ENCODE data around the gene LMO7. TPM values are rescaled to one million over a fixed set of nuclear protein-coding genes. Genes with fewer than 3 reads are reported as not detected.
"Not testable (repeated sequence)": the region's sequence is repeated elsewhere in the genome, so short reads cannot be mapped to it uniquely, and the experiment has no call there.

The LMO7 gene
- polyA plus RNA-seq, 1 experiment: 149 TPM

DNA sequence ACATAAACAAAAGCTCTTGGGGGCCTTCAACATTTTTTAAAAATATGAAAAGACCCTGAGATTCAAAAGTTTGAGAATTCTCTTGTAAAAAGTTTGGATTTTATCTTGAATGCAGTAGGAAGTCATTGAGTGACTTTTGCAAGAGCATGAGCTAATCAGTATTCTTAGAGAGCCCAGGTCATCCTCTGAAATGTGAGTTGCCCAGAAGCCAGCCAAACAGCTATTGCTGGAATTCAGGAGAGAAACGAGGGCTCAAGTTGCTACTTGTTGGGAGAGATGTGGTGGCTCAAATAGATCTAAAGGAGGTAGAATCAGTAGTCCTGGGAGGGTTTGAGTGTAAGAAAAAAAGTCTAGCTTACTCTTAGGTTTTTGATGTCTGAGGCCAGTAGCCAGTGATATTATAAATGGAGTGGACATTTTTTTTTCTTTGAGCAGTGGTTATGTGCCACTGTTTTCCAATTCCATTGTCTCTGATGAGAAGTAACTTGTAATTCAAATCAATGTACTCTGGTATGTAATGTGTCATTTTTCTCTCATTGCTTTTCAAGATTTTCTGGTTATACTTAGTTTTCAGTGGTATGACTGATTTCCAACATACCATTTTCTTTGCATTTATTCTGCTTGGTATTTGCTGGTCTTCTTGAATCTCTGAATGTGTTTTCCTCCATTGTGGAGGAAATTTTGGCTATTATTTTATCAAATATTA lies 30.7 kb downstream of the LMO7 start:
- TF ChIP-seq, protein P1, sequence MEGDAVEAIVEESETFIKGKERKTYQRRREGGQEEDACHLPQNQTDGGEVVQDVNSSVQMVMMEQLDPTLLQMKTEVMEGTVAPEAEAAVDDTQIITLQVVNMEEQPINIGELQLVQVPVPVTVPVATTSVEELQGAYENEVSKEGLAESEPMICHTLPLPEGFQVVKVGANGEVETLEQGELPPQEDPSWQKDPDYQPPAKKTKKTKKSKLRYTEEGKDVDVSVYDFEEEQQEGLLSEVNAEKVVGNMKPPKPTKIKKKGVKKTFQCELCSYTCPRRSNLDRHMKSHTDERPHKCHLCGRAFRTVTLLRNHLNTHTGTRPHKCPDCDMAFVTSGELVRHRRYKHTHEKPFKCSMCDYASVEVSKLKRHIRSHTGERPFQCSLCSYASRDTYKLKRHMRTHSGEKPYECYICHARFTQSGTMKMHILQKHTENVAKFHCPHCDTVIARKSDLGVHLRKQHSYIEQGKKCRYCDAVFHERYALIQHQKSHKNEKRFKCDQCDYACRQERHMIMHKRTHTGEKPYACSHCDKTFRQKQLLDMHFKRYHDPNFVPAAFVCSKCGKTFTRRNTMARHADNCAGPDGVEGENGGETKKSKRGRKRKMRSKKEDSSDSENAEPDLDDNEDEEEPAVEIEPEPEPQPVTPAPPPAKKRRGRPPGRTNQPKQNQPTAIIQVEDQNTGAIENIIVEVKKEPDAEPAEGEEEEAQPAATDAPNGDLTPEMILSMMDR (IDR thresholded peaks at IDR 0.05; ENCODE audit: insufficient read depth, low read depth, low read length): no peak
- DNase-seq (ENCODE audit: low read depth): no peak
- Histone ChIP-seq H3K4me3 (ENCODE audit: low read depth, low read length) (no peak overlapping the region), H3K36me3 (ENCODE audit: control insufficient read depth, insufficient read depth, low read length) (no peaks in the 10 kb centered on the region; the same call in 1 of the 2 replicates), H3K27me3 (ENCODE audit: control insufficient read depth, insufficient read depth, low read length) (no peaks in the 10 kb centered on the region)
- ChIA-PET CTCF (interaction anchor here (0.6 to 1.0 kb wide), 2 partner anchors 17 to 21 kb away, joined by 4 to 6 read pairs; no protein-coding TSS in a partner anchor), POLR2A (interaction anchor here (0.5 kb wide), 1 partner anchor 1717 kb away, joined by 4 read pairs; no protein-coding TSS in a partner anchor)

DNA sequence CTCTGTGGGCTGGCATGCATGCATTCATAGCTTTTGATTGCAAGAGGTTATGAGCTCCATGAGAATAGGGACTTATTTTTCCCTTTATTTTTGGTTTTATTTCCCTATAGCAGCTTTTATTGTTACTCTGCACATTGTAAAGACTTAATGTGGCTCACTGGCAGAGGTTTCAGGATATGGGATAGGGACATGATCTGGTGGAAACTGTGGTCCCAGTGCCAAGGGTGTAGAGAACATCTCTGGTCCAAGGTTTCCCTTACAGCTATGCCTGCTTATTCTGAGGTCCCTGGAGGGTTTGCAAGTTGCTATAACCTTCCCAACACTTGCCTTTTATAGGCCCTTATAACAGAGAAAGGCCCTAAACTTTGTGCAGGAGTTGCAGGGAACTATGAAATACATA lies 33.6 kb downstream of the LMO7 start:
- POLR2A ChIA-PET: no interaction called here
- Histone ChIP-seq H3K27me3 (ENCODE audit: control insufficient read depth, insufficient read depth, low read length) (no peaks in the 10 kb centered on the region), H3K4me3 (ENCODE audit: low read depth, low read length) (no peak overlapping the region), H3K36me3 (ENCODE audit: control insufficient read depth, insufficient read depth, low read length) (peaks cover 1% of the 10 kb centered on the region)
- CTCF ChIA-PET: interaction anchor here (1.8 to 1.9 kb wide), 2 partner anchors 15 to 200 kb away, joined by 4 read pairs; no protein-coding TSS in a partner anchor
- TF ChIP-seq, protein P1 (IDR thresholded peaks at IDR 0.05; ENCODE audit: insufficient read depth, low read depth, low read length): no peak
- no peak for DNase-seq (ENCODE audit: low read depth)

DNA sequence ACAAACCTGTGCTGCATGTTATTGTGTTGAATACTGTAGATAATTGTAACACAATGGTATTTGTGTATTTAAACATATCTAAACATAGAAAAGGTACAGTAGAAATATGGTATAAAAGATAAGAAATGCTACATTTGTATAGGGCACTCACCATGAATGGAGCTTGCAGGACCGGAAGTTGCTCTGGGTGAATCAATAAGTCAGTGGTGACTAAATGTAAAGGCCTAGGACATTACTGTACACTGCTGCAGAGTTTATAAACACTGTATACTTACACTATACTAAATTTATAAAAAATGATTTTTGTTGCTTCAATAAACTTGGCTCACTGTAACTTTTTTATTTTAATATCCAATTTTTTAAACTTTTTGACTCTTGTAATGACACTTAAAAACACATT lies 34.4 kb downstream of the LMO7 start:
- Histone ChIP-seq H3K4me3 (ENCODE audit: low read depth, low read length) (no peak overlapping the region), H3K36me3 (ENCODE audit: control insufficient read depth, insufficient read depth, low read length) (peaks cover 1% of the 10 kb centered on the region), H3K27me3 (ENCODE audit: control insufficient read depth, insufficient read depth, low read length) (no peaks in the 10 kb centered on the region)
- ChIA-PET POLR2A (no interaction called here), CTCF (interaction anchor here (1.1 to 1.9 kb wide), 5 partner anchors 8 to 240 kb away, joined by 3 to 7 read pairs (median 4); no protein-coding TSS in a partner anchor)
- DNase-seq (ENCODE audit: low read depth): no peak
- TF ChIP-seq, protein P1 (IDR thresholded peaks at IDR 0.05; ENCODE audit: insufficient read depth, low read depth, low read length): no peak

DNA sequence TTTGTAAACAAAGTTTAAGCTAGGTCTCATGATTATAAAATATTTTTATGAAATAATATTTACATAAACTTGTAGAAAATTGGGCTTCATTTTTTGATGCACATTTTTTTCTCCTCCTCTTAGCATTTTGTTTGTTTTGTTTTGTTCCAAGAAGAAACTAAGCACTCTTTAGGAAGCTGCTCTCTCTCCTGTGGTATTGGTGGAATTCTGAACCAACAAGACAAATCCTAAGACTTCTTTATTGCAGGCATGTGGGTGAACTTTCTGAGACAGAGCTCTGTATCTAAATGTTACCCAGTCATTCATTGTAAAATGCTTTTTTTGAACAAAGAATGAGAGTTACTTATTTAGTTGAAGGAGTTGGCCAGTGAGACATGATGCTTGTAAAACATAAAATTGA lies 39.3 kb downstream of the LMO7 start:
- TF ChIP-seq, protein P1 (IDR thresholded peaks at IDR 0.05; ENCODE audit: insufficient read depth, low read depth, low read length): no peak
- peaks cover 5% of the 10 kb centered on the region for H3K36me3 ChIP-seq (ENCODE audit: control insufficient read depth, insufficient read depth, low read length)
- ChIA-PET POLR2A (no interaction called here), CTCF (interaction anchor here (0.9 to 3.5 kb wide), 6 partner anchors 10 to 135 kb away, joined by 3 to 15 read pairs (median 4); no protein-coding TSS in a partner anchor)
- no peak overlapping the region for H3K4me3 ChIP-seq (ENCODE audit: low read depth, low read length)
- no peaks in the 10 kb centered on the region for H3K27me3 ChIP-seq (ENCODE audit: control insufficient read depth, insufficient read depth, low read length)
- DNase-seq (ENCODE audit: low read depth): no peak

DNA sequence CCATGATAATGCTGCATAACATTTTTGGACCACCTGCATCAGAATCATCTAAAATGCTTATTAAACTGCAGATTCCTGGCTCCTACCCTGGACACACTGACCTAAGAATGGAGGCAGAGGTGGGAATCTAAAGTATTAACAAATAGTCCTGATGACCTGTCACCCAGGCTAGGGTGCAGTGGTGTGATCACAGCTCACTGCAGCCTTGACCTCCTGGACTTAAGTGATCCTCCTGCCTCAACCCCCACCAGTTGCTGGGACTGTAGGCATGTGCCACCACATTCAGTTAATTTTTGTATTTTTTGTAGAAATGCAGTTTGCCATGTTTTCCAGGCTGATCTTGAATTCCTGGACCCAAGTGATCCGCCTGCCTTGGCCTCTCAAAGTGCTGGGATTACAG lies 43.3 kb downstream of the LMO7 start:
- CTCF ChIA-PET: interaction anchor here (1.1 to 2.2 kb wide), 3 partner anchors 16 to 121 kb away, joined by 3 to 7 read pairs (median 4); no protein-coding TSS in a partner anchor
- TF ChIP-seq, protein P1 (IDR thresholded peaks at IDR 0.05; ENCODE audit: insufficient read depth, low read depth, low read length): no peak
- Histone ChIP-seq H3K27me3 (ENCODE audit: control insufficient read depth, insufficient read depth, low read length) (no peaks in the 10 kb centered on the region), H3K36me3 (ENCODE audit: control insufficient read depth, insufficient read depth, low read length) (peaks cover 4% of the 10 kb centered on the region; the same call in 1 of the 2 replicates), H3K4me3 (ENCODE audit: low read depth, low read length) (no peak overlapping the region)
- DNase-seq (ENCODE audit: low read depth): no peak
- POLR2A ChIA-PET: no interaction called here

DNA sequence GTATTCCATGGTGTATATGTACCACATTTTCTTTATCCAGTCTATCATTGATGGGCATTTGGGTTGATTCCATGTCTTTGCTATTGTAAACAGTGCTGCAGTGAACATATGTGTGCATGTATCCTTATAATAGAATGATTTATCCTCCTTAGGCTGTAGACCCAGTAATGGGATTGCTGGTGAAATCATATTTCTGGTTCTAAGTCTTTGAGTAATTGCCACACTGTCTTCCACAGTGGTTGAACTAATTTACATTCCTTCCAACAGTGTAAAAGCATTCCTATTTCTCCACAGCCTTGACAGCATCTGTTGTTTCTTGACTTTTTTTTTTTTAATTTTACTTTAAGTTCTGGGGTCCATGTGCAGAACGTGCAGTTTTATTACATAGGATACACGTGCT lies 44.1 kb downstream of the LMO7 start:
- H3K36me3 ChIP-seq (ENCODE audit: control insufficient read depth, insufficient read depth, low read length); DNase-seq (ENCODE audit: low read depth); H3K27me3 ChIP-seq (ENCODE audit: control insufficient read depth, insufficient read depth, low read length); POLR2A ChIA-PET; H3K4me3 ChIP-seq (ENCODE audit: low read depth, low read length): not testable (repeated sequence)
- CTCF ChIA-PET: interaction anchor here (1.1 to 2.2 kb wide), 2 partner anchors 15 to 32 kb away, joined by 3 to 7 read pairs; no protein-coding TSS in a partner anchor
